Gastrocnemius medialis (tissue), 4 donors: ENCODE measurements around the gene UNC5B. TPM values are rescaled to one million over a fixed set of nuclear protein-coding genes. Genes with fewer than 3 reads are reported as not detected.

ENCODE experiments used
- ATAC-seq, 2 donors: fragments of 150-250 bp; one replicate each; pipeline ENCODE4 v1.9.1; 2016
- DNase-seq, 2 donors: peaks; one replicate each; pipeline ENCODE4 v3.0.0-alpha.2; 2019
- H3K27ac ChIP-seq, 4 donors: fragments of 200-600 bp; sonication (generic); 1 replicate in 1 of 4; 2 replicates in 3 of 4; pipeline ENCODE4 v1.5.1; 2016 to 2018; ENCODE audit warnings: mild to moderate bottlenecking in 2 of 4, moderate library complexity in 1 of 4
- H3K27me3 ChIP-seq, 3 donors: fragments of 200-600 bp; sonication (generic) in 2 of 3; 1 replicate in 1 of 3; 2 replicates in 2 of 3; pipeline versions ENCODE4 v1.5.1 to v1.6.0; 2016 to 2019; ENCODE audit warnings: mild to moderate bottlenecking in 1 of 3, moderate library complexity in 1 of 3
- H3K36me3 ChIP-seq, 2 donors: fragments of 200-600 bp; sonication (generic) in 1 of 2; one replicate each; pipeline ENCODE4 v1.5.1; 2017 to 2018
- H3K4me1 ChIP-seq, 2 donors: fragments of 200-600 bp; sonication (generic) in 1 of 2; one replicate each; pipeline ENCODE4 v1.5.1; 2016 to 2017; ENCODE audit warnings: mild to moderate bottlenecking in 2 of 2
- H3K4me3 ChIP-seq, 4 donors: fragments of 200-600 bp; sonication (generic) in 3 of 4; 1 replicate in 1 of 4; 2 replicates in 3 of 4; pipeline ENCODE4 v1.5.1; 2016 to 2019; ENCODE audit warnings: mild to moderate bottlenecking in 2 of 4
- H3K9me3 ChIP-seq, 3 donors: fragments of 200-600 bp; sonication (generic) in 2 of 3; 1 replicate in 1 of 3; 2 replicates in 2 of 3; pipeline ENCODE4 v1.5.1; 2016 to 2019
- CTCF ChIP-seq, 5 experiments: fragments of 450-650 bp in 3 of 5; fragments of 200-600 bp in 2 of 5; sonication (generic) in 2 of 5; IDR thresholded peaks in 4 of 5; conservative IDR thresholded peaks in 1 of 5; 1 replicate in 4 of 5; 2 replicates in 1 of 5; pipeline ENCODE4 v1.5.1; 2016 to 2019; ENCODE audit warnings: antibody characterized with exemption in 5 of 5, mild to moderate bottlenecking in 3 of 5, moderate library complexity in 3 of 5
- POLR2A ChIP-seq, 2 donors: fragments of 450-650 bp; IDR thresholded peaks; one replicate each; pipeline ENCODE4 v1.6.1; 2017; ENCODE audit warnings: antibody characterized with exemption in 2 of 2, mild to moderate bottlenecking in 2 of 2, moderate library complexity in 2 of 2
- in situ Hi-C, 4 donors: fragments of 200-750 bp; cut with MboI; loops; one replicate each; pipeline versions ENCODE4 v1.15.0 to v1.8.0; 2017; ENCODE audit warnings: low sequenced_read_pairs in 4 of 4
- intact Hi-C: fragments of 100-400 bp; cut with DNase I; formaldehyde crosslinking; loops from one replicate; pipeline ENCODE4 v1.15.1; 2023; ENCODE audit warnings: low total_unique reads
- total RNA-seq, 4 donors: library from RNA; depleted of rRNA; stranded (reverse); fragments of >200 nt; gene quantifications; one replicate each; pipeline versions ENCODE4 v1.1.0 to v1.2.3, GENCODE V29; 2016

Gene UNC5B
- total RNA-seq, 4 donors from 2014 or later = 0.65 to 1.2 (median 0.90) TPM

- peak; percentile 18 to 31 for ATAC-seq
- in situ Hi-C loops = no loop called here
- intact Hi-C loops = loop anchor here (2.0 to 5.0 kb wide), 2 partner anchors 36 to 55 kb away; partner anchors contain the start of gene UNC5B
Measured at GRCh38 chr10:71268247-71268691, 55.9 kb downstream of the UNC5B start.

GRCh38 chr10:71268758-71269157 lies 56.4 kb downstream of the UNC5B start:
- Histone ChIP-seq H3K27me3 (no peaks in the 10 kb centered on the region), H3K9me3 (no peaks in the 10 kb centered on the region), H3K36me3 (no peaks in the 10 kb centered on the region), H3K27ac (peak overlapping the region; percentile 58 to 79 (median 65)), H3K4me1 (peaks cover 33 to 59% of the 10 kb centered on the region in 2 donors), H3K4me3 (no peak overlapping the region)
- ATAC-seq (peak; percentile 67 to 73), DNase-seq (peak; percentile 78 to 79)
- in situ Hi-C loops (no loop called here), intact Hi-C loops (loop anchor here (2.0 to 5.0 kb wide), 2 partner anchors 36 to 56 kb away; partner anchors contain the start of gene UNC5B)
- TF ChIP-seq CTCF (IDR thresholded peaks at IDR 0.05 in 4 of 5, conservative IDR thresholded peaks at IDR 0.05 in 1 of 5) (no peak), POLR2A (IDR thresholded peaks at IDR 0.05) (no peak)

More at GRCh38 chr10:71268247-71268691, 55.9 kb downstream of the UNC5B start:
- TF ChIP-seq POLR2A (IDR thresholded peaks at IDR 0.05) (no peak), CTCF (IDR thresholded peaks at IDR 0.05 in 4 of 5, conservative IDR thresholded peaks at IDR 0.05 in 1 of 5) (peak; percentile 11 to 59 (median 51))
- Histone ChIP-seq H3K9me3 (no peaks in the 10 kb centered on the region), H3K27ac (peak overlapping the region; percentile 58 to 79 (median 65)), H3K4me1 (peaks cover 36 to 64% of the 10 kb centered on the region in 2 donors), H3K36me3 (no peaks in the 10 kb centered on the region), H3K27me3 (no peaks in the 10 kb centered on the region), H3K4me3 (no peak overlapping the region)
- no peak for DNase-seq

- Histone ChIP-seq H3K27ac (peak overlapping the region in 3 of 4 donors; percentile 30 to 79 (median 71)), H3K4me3 (no peak overlapping the region), H3K36me3 (no peaks in the 10 kb centered on the region), H3K4me1 (peaks cover 25 to 53% of the 10 kb centered on the region in 2 donors), H3K27me3 (no peaks in the 10 kb centered on the region), H3K9me3 (no peaks in the 10 kb centered on the region)
- in situ Hi-C loops = loop anchor here in 1 of 4 donors (5.0 kb wide), 1 partner anchor 52 kb away; no protein-coding TSS in a partner anchor
- TF ChIP-seq CTCF (IDR thresholded peaks at IDR 0.05 in 4 of 5, conservative IDR thresholded peaks at IDR 0.05 in 1 of 5) (no peak), POLR2A (IDR thresholded peaks at IDR 0.05) (no peak)
- intact Hi-C loops = loop anchor here (2.0 to 5.0 kb wide), 2 partner anchors 37 to 57 kb away; partner anchors contain the start of gene UNC5B
- no peak for DNase-seq
- no peak for ATAC-seq
Measured at GRCh38 chr10:71269301-71270288, 57.2 kb downstream of the UNC5B start.

- TF ChIP-seq CTCF (IDR thresholded peaks at IDR 0.05 in 4 of 5, conservative IDR thresholded peaks at IDR 0.05 in 1 of 5) (peak in 3 of 5 experiments; percentile 42 to 70 (median 69)), POLR2A (IDR thresholded peaks at IDR 0.05) (no peak)
- Histone ChIP-seq H3K4me3 (no peak overlapping the region), H3K27ac (no peak overlapping the region), H3K36me3 (no peaks in the 10 kb centered on the region), H3K9me3 (no peaks in the 10 kb centered on the region), H3K4me1 (peaks cover 23 to 44% of the 10 kb centered on the region in 2 donors), H3K27me3 (no peaks in the 10 kb centered on the region)
- DNase-seq (peak in 1 of 2 donors; percentile 33), ATAC-seq (peak in 1 of 2 donors; percentile 60)
- intact Hi-C loops (no loop called here), in situ Hi-C loops (loop anchor here in 1 of 4 donors (5.0 kb wide), 1 partner anchor 53 kb away; no protein-coding TSS in a partner anchor)
Measured at GRCh38 chr10:71270301-71271220, 58.2 kb downstream of the UNC5B start.
